Peyer's patch (tissue), 4 donors: ENCODE measurements around the gene SPRR1A. TPM values are rescaled to one million over a fixed set of nuclear protein-coding genes. Genes with fewer than 3 reads are reported as not detected.

ENCODE experiments used
- DNase-seq, 3 donors: peaks; one replicate each; pipeline ENCODE4 v3.0.0-alpha.2; 2017 to 2019
- H3K27ac ChIP-seq, 4 donors: fragments of 200-600 bp; sonication (generic); one replicate each; pipeline ENCODE4 v1.5.1; 2016 to 2019
- H3K27me3 ChIP-seq, 2 donors: fragments of 200-600 bp; sonication (generic); one replicate each; pipeline ENCODE4 v1.5.1; 2019
- H3K36me3 ChIP-seq, 3 donors: fragments of 200-600 bp; sonication (generic); one replicate each; pipeline ENCODE4 v1.5.1; 2016 to 2019
- H3K4me1 ChIP-seq, 4 donors: fragments of 200-600 bp; sonication (generic); one replicate each; pipeline ENCODE4 v1.5.1; 2016 to 2019
- H3K4me3 ChIP-seq, 4 donors: fragments of 200-600 bp; sonication (generic); 1 replicate in 3 of 4; 2 replicates in 1 of 4; pipeline ENCODE4 v1.5.1; 2016 to 2019; ENCODE audit warnings: mild to moderate bottlenecking in 1 of 4
- H3K9me3 ChIP-seq, 4 donors: fragments of 200-600 bp; sonication (generic); one replicate each; pipeline ENCODE4 v1.5.1; 2016 to 2019; ENCODE audit warnings: mild to moderate bottlenecking in 1 of 4
- CTCF ChIP-seq, 6 experiments: fragments of 450-650 bp in 4 of 6; fragments of 200-600 bp in 2 of 6; sonication (generic) in 1 of 6; IDR thresholded peaks; one replicate each; pipeline ENCODE4 v1.5.1; 2017 to 2019; ENCODE audit warnings: antibody characterized with exemption in 6 of 6, mild to moderate bottlenecking in 3 of 6, moderate library complexity in 1 of 6
- POLR2A ChIP-seq, 2 donors: fragments of 450-650 bp; IDR thresholded peaks; one replicate each; pipeline ENCODE4 v1.5.1; 2017; ENCODE audit warnings: antibody characterized with exemption in 2 of 2, mild to moderate bottlenecking in 2 of 2, moderate library complexity in 2 of 2
- total RNA-seq, 4 donors: library from RNA; depleted of rRNA; stranded (reverse); fragments of >200 nt; gene quantifications; one replicate each; pipeline ENCODE4 v1.1.0, GENCODE V29; 2016

Gene SPRR1A
- total RNA-seq, 4 donors from 2014 or later: not detected

- no peaks in the 10 kb centered on the region for H3K9me3 ChIP-seq
- no peaks in the 10 kb centered on the region for H3K27me3 ChIP-seq
- no peak overlapping the region for H3K4me3 ChIP-seq
- no peaks in the 10 kb centered on the region for H3K4me1 ChIP-seq
- no peaks in the 10 kb centered on the region for H3K36me3 ChIP-seq
- H3K27ac ChIP-seq: no peak overlapping the region
- no peak for DNase-seq
- TF ChIP-seq POLR2A (IDR thresholded peaks at IDR 0.05) (no peak), CTCF (IDR thresholded peaks at IDR 0.05) (no peak)
Measured at GRCh38 chr1:152972196-152972886, 11.5 kb upstream of the SPRR1A start.

- DNase-seq: no peak
- Histone ChIP-seq H3K4me1 (no peaks in the 10 kb centered on the region), H3K27me3 (no peaks in the 10 kb centered on the region), H3K4me3 (no peak overlapping the region), H3K27ac (no peak overlapping the region), H3K9me3 (no peaks in the 10 kb centered on the region), H3K36me3 (no peaks in the 10 kb centered on the region)
- no peak for TF ChIP-seq POLR2A (IDR thresholded peaks at IDR 0.05)
- no peak for TF ChIP-seq CTCF (IDR thresholded peaks at IDR 0.05)
Measured at GRCh38 chr1:152976688-152977087, 7.2 kb upstream of the SPRR1A start.

- TF ChIP-seq POLR2A (IDR thresholded peaks at IDR 0.05) (no peak), CTCF (IDR thresholded peaks at IDR 0.05) (no peak)
- Histone ChIP-seq H3K4me1 (no peaks in the 10 kb centered on the region), H3K4me3 (no peak overlapping the region), H3K36me3 (no peaks in the 10 kb centered on the region), H3K27ac (no peak overlapping the region), H3K27me3 (no peaks in the 10 kb centered on the region), H3K9me3 (no peaks in the 10 kb centered on the region)
- no peak for DNase-seq
Measured at GRCh38 chr1:152977614-152978013, 6.3 kb upstream of the SPRR1A start.

- no peak overlapping the region for H3K4me3 ChIP-seq
- H3K4me1 ChIP-seq: no peaks in the 10 kb centered on the region
- no peak overlapping the region for H3K27ac ChIP-seq
- H3K9me3 ChIP-seq: no peaks in the 10 kb centered on the region
- DNase-seq: no peak
- no peaks in the 10 kb centered on the region for H3K27me3 ChIP-seq
- H3K36me3 ChIP-seq: no peaks in the 10 kb centered on the region
- TF ChIP-seq POLR2A (IDR thresholded peaks at IDR 0.05): no peak
- no peak for TF ChIP-seq CTCF (IDR thresholded peaks at IDR 0.05)
Measured at GRCh38 chr1:152980676-152981075, 3.2 kb upstream of the SPRR1A start.

GRCh38 chr1:152981146-152981871 is 2.6 kb upstream of the SPRR1A start:
- no peaks in the 10 kb centered on the region for H3K27me3 ChIP-seq
- no peak overlapping the region for H3K27ac ChIP-seq
- no peaks in the 10 kb centered on the region for H3K4me1 ChIP-seq
- no peaks in the 10 kb centered on the region for H3K36me3 ChIP-seq
- H3K9me3 ChIP-seq: no peaks in the 10 kb centered on the region
- DNase-seq: no peak
- TF ChIP-seq CTCF (IDR thresholded peaks at IDR 0.05) (no peak), POLR2A (IDR thresholded peaks at IDR 0.05) (no peak)
- no peak overlapping the region for H3K4me3 ChIP-seq
